ENCODE results near the gene HSD11B2.

The HSD11B2 gene

DNA sequence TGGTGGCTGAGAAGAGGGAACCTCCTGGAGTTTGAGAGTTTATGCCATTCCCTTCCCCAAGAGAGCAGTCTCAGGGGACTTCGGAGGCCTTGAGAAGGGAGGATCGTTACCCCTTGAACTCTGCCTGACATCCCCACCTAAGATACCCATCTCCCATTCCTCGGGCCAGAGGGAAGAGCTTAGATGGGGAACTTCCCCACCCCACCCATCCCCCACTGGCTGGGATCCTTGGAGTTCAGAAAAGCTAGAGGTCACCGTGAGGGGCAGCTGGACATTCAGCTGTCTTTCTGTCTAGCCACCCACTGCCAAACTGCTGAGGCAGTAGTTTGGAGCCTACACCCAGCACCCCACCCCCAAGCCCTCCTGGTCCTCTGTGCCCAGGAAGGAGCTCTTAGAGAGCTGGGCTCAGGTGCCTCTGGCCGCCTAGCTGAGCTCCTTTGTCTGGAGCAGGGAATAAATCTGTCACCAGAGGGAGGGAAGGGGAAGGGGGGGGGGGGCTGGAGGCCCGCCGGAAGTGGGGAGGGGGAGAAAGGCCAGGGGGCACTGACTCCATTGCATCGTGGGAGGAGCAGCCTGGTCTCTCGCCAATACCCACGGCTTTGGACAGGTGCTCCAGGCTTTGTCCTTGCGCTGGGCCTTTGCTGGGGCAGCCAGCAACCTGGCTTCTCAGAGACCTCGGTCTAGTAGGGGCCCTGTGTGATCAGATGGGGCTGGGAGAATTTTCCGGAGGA lies 1.0 kb downstream of the HSD11B2 start:
- DNase-seq (ENCODE audit: low spot score) (no peak), FAIRE-seq (no peak)

DNA sequence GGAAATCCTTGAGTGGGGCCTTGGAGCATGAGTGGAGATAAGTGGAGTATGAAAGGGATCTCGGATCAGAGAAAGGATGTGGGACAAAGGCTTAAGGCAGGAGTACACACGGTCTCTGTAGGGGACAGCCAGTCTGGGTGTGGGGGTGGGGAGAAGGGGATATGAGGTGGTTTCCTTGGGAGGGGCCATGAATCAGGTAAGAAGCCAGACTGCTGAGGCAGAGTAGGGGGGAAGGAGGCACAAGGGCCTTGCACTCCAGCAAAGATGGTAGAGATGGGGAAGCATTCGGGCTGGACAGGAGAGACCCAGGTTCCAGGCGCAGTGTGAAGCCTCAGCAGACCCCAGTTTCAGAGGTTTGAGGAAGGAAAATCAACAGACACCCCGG lies 1.6 kb downstream of the HSD11B2 start:
- FAIRE-seq (no peak), DNase-seq (ENCODE audit: low spot score) (no peak)

DNA sequence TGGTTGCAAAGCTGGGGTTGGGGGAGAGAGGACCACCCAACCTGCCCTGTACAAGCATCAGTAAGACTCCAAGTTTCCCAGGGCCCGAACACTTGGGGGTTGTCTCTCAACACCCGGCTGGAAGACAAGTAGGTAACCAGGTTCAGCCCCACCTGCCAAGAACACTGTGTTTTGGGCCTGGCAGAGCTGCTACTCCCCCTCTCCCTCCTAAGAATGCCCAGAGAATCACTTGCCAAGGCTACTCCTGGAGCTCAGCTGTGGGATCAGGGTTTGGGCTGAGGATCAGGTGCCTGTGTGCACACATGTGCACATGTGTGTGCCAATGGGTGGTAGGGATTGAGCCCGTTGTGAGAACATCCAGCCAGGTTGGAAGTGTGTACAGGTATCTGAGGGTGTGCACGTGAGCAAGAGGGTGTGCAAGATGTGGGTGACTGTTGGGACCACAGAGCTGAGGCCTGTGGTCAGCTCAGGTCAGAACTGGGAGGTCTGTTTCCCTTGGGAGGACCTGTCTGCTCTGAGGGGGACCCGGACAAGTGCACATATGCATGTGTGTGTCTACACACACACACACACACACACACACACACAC lies 2.3 kb downstream of the HSD11B2 start:
- no peak for FAIRE-seq
- DNase-seq (ENCODE audit: low spot score), result no peak

DNA sequence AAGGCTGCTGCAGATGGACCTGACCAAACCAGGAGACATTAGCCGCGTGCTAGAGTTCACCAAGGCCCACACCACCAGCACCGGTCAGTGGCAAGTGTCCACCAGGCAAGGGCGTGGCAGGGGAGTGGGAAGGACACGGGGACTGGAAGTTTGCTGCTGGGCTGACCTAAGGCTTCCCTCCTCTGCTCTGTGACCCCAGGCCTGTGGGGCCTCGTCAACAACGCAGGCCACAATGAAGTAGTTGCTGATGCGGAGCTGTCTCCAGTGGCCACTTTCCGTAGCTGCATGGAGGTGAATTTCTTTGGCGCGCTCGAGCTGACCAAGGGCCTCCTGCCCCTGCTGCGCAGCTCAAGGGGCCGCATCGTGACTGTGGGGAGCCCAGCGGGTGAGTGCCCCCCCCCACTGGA lies 4.8 kb downstream of the HSD11B2 start:
- no peak for FAIRE-seq
- no peak for DNase-seq (ENCODE audit: low spot score)

DNA sequence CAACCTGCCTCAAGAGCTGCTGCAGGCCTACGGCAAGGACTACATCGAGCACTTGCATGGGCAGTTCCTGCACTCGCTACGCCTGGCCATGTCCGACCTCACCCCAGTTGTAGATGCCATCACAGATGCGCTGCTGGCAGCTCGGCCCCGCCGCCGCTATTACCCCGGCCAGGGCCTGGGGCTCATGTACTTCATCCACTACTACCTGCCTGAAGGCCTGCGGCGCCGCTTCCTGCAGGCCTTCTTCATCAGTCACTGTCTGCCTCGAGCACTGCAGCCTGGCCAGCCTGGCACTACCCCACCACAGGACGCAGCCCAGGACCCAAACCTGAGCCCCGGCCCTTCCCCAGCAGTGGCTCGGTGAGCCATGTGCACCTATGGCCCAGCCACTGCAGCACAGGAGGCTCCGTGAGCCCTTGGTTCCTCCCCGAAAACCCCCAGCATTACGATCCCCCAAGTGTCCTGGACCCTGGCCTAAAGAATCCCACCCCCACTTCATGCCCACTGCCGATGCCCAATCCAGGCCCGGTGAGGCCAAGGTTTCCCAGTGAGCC lies 5.8 kb downstream of the HSD11B2 start:
- FAIRE-seq (no peak), DNase-seq (ENCODE audit: low spot score) (no peak)

DNA sequence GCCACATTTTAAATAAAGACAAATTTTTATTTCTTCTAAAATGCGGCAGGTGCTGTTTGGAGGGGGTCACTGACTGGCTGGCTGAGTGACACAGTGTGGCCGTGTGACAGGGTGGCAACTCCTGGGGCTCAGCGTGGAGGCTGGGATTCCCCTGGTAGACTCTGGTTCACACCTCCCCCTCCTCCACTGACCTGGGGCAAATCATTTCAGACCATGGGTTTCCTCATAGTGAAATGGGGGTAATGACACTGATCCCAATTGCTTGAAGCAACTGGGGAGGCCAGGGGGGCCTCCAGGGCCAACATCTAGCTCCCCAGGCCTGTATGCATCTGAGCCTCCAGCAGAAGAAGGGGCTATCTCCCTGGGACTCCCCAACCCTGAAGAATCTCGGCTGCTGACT lies 6.6 kb downstream of the HSD11B2 start:
- DNase-seq (ENCODE audit: low spot score), result no peak
- FAIRE-seq, result no peak

DNA sequence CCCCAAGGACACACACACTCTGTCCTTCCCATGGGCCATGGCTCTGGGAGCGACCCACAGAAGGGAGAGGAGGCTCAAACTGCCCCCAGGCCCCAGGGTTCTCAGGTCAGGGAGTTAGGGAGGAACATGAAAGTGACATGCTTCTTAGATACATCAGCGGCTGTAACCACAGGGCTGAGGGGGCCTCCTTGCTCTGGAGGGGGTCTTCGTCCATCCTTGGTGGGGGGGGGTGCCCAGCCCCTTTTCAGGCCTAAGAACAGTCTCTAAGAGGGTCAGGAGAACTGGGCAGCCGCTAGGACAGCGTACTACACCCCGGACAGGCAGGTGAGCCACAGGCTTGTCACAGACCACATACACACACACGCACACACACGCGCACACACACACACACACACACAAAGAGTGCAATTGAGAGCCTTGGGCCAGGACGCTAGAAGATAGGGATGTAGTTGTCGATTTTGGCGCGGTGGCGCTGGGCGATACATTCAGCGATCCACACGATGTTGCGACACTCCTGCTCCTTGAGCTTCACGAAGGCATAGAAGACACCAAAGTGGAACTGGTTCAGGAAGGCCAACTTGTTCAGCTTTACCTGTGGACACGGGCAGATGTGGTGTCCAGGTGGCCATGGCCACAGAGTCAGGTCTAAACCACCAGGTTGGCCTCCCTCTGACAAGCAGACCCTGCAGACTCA lies 7.3 kb downstream of the HSD11B2 start:
- no peak for DNase-seq (ENCODE audit: low spot score)
- FAIRE-seq, result no peak

DNA sequence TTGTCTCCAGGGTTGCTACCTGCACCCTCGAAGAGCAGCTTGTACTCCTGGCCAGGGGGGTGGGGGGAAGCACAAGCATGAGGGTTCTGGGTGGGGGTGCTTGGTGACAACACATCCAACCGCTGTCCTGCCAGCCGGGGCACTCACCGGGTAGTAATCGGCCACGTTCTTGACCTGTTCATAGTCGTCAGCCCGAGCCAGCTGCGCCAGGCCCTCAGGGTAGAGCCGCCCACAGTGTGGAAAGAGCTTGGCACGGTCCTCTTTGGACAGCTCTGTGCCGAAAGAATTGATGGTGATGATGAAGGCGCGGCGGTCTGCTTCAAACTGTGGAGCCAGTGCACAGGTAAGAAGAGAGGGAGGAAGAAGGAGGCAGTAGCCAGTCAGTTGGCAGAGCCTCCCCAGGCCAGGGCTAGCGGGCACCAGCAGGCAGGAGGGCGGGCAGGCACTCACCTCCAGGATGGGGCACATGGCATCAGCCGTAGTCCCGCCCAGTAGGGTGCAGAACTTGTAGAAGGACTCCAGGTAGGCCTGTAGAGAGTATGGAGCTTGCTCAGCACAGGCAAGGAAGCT lies 8.0 kb downstream of the HSD11B2 start:
- FAIRE-seq (no peak), DNase-seq (ENCODE audit: low spot score) (no peak)

DNA sequence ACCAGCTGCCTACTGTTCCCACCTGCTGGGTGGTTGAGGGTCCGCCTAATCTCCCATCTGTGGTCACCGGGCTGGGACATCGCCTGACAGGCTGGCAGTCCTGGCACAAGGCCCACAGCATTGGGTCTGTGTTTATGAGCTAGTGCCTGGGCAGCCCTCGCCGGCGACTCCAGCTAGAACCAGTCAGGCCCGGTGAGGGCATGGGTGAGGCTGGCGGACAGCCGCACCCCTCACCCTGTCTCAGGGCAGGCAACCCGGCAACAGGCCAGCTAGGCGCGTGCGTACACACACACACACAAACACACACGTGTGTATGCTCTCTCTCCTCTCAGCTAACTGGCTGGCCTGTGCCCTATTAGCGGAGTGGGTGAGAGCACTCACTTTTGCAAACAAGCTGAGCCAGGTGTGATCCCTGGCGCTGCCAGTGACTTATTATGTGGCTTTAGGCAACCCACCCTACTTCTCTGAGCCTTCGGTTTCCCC lies 10.4 kb downstream of the HSD11B2 start:
- FAIRE-seq (no peak), DNase-seq (ENCODE audit: low spot score) (no peak)

DNA sequence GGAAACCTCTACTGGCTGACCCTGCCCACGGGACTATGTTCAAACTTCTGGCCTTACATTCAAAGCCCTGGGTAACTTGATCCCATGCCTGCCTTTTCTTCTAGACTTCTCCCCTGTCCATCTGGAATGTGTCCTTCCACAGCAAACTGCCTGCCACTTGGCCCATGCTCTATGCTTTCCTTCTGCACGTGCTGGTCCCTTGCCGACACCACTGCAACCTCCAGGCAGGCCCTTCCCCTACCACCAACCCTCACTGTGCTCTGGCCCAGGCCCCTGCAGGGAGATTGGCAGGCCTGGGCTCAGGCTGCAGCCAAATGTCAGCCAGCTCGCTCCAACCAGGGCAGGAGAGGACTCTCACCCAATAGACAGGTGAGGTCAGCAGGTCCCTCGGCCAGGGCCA lies 11.0 kb downstream of the HSD11B2 start:
- FAIRE-seq (no peak), DNase-seq (ENCODE audit: low spot score) (no peak)

DNA sequence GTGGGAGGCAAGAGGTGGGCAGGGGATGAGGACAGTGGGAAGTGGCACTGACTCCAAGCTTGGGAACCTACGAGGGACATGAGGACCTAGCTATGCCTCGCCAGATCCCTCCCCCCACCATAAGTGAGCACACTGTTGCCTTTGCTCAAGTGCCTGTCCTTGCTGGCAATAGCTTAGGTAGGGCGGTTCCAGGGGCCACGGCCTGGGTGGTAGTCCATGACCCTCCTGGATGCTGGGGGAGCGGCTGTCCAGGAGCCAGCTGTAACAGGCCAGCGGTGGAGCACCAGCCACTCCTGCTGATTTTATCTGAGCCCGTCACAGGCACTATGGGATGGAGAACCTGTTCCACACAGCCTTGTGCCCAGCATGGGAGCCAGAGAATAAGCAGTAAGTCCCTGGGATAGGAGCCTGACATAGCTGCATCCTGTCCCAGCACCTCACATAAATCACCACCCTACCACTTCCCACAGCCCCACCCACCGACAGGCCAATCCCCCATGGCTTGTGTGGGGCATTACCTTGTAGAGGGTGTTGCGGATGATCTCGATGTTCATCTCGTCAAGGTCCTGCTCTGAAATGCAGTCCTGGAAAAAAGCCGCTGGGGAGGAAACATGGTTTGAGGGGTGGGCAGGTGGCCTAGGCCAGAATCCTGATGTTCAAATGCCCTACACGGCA lies 11.8 kb downstream of the HSD11B2 start:
- FAIRE-seq (no peak), DNase-seq (ENCODE audit: low spot score) (no peak)

DNA sequence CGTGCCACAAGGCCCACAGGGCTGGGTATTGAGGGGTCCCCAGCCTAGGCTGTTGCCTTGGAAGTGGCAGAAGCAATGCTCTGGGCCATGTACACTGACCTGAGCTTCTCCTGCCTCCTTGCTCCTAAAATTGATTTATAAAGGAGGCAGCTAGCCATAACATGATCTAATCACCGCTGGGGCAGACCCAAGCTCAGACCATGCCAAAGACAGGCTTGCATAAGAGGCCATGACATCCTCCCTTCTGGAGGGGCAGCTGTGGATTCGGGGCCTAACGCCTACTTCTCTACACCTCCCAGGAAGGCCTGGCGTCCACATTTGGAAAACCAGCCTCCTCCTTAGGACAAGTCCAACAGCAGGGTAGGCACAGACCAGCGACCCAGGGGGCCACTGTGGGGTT lies 12.3 kb downstream of the HSD11B2 start:
- no peak for FAIRE-seq
- DNase-seq (ENCODE audit: low spot score), result no peak

DNA sequence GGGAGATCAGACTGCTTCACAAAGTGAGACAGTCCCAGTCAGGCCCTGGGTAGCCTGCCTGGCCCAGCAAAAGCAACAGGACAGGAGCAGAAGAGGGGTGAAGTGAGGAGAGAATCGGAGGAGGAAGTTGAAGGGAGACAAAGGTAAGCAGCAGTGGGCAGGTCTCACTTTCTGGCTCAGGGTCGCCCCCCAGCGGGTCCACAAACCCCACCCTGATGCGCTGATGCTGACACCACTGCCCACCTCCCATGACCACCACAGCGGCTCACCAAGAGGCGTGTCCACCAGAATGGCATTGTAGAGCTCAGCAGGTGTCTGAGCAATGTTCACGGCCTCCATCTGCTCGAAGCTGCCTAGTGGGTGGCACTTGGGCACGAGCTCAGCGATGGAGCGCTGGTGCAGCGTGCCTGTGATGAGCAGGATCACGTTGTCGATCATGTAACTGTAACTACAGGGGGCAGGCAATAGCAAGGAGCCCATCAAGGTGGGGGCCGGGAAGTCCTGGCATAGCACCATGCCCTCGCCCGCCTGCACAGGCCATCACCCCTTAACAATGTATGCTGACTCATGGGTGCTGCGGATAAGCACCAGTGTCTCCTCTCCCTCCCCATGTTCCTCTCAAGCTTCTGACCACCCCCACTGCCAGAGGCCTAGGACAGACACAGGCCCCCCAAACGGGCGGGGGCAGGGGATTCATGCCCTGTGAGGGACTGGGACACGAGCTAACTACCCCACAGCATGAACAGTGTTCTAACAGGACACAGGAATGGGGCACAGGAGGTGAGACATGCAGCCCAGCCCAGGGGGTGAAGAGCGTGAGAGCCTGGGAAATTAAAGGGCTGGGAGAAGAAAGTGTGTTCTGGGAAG lies 13.6 kb downstream of the HSD11B2 start:
- DNase-seq (ENCODE audit: low spot score) (no peak), FAIRE-seq (no peak)

DNA sequence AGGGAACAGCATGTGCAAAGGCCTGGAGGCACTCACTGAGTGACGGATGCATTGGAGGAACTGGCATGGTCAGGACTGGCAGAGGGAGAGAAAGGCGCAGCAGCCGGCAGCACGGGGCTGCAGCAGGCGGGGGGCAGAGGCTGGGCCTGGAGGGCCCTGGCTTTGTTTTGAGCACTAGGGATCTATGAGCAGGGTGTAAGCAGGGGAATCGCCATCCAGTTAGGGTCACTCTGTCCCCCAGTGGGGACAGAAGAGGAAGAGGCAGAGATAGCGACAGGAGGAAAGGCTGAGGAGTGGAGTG lies 14.2 kb downstream of the HSD11B2 start:
- FAIRE-seq (no peak), DNase-seq (ENCODE audit: low spot score) (no peak)

DNA sequence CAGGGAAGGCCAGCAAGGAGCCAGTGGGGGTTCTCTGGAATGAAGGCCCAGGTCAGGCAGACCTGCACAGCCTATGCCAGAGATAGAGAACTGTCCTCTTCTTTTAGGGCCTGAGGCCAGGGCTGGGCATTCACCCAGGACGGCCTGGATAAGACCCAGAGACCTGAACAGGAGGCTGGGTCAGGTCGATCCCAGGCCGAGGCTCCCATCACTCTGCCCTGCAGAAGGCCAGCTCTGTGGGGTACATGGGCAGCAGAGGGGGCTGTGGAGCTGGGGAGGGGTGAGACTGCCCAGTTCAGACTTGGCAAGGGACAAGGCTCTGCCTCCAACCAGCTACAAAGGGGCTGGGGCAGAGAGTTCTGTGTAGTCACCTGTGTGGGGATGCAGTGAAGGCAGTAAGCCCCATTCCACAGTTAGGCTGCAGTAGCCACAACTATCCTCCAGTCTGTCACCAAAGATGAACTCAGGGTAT lies 14.6 kb downstream of the HSD11B2 start:
- DNase-seq (ENCODE audit: low spot score), result no peak
- no peak for FAIRE-seq

DNA sequence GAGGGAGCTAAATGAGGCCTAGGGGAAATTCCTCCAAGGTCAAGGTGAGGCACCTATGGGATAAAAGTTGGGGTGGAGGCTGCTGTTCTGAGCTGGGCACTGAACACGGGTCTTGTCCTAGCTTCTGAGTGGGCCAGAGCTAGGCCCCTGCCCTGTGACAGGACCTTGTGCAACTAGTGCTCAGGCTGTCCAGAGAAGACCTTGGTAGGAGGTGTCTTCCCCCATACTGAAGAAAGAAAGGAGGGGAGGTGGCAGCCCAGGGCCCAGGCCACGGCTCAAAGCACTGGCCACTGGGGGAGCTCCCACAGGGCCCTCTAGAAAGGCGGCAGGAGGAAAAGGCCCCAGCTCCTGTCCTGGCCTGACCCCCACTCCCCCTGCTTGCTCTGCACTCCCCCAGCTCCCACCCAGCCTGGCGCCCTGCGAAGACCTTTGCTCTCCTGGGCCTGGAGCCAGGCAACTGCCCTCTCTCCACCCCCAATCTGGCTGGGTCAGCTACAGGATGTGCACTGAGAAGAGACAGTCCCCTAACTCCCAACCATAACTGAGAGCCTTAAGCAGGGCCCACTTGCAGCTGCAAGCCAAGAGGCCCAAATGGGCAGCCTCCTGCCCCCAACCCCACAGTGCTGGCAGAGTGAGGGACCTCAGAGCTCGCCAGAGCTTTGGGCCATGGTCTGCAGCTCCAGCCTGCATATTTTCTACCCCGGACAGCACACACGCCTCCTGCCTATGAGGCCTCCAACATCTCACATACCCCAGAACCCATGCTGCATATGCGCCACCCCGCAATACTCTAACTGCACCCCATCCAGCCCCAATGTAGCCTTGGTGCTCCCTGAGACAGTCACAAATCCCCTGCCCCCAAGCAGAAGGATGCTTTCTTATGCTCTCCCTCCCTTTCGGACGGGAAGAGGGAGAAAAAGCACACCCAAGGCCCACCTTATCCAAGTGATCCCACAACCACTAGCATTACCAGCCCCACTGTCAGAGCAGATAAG lies 15.3 kb downstream of the HSD11B2 start:
- FAIRE-seq, result no peak

DNA sequence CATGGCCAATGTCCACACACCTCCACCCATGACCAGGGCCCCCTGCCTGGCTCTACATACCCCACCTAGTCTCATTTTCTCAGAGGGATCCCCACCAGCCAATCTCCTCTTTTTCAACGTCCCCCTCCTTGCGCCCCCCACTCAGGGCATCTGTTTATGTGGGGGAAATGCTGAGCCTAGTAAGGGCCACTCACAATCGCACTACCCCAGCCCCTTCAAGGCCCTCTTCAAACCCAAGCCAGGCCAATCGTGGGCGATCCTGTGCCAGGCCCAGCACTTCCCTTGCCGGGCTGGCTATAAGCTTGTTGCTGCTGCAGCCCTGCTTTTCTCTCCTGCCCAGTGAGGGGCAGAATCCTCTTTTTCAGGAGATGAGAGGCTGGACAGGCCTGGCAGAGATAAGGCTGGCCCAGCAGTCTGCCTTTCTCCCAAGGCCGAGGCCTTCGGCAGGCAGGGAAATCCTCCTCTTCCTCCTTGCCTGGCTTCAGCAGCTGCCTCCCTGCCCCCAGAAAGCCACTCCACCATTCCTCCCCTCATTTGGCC lies 16.1 kb downstream of the HSD11B2 start:
- DNase-seq (ENCODE audit: low spot score) (no peak), FAIRE-seq (no peak)

More for the DNA sequence above, 15.3 kb downstream of the HSD11B2 start:
- DNase-seq (ENCODE audit: low spot score), result no peak

DNA sequence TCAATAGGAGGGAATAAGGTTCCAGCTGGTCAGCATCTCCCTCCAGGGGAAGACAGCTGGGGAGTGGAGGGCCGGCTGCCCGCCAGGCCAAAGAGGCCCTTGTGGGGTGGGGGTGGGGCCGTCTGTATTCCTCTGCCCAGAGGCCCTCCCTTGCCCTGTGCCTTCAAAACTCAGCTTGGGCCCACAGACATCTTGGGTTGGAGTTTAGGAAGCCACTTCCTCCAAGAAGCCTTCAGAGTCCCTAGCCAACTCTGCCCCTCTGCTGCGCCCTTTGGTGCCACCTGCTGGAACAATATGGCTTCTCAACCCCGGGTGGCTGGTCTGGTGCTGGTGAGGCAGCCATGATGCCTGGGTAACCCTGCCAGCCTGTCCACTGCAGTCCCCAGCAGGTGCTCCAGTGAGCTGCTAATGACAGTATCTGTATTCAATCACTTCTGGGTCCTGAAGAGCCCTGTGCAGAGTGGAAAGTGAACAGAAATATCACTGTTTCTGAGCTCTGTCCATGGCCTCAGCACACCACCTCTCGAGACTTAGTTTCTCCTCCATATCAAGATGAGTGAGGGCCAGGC lies 16.7 kb downstream of the HSD11B2 start:
- DNase-seq (ENCODE audit: low spot score) (peak; percentile 13), FAIRE-seq (no peak)

DNA sequence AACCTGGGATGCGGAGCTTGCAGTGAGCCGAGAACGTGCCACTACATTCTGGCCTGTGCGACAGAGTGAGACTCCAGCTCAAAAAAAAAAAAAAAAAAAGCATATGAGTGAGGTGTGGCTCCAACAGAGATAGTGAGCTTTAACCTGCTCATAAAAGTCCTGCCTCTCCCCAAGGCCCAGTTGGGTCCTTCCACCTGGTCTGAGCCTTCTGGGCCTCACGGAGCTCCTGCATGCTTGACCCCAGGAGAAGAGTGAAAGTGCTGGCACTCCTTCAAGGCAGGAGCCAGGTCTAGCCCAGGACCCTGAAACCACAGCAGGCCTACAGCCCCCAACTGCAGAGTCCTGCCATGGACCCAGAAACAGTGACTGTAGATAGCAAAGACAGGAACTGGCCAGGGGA lies 17.7 kb downstream of the HSD11B2 start:
- DNase-seq (ENCODE audit: low spot score) (no peak), FAIRE-seq (no peak)

Measured in RCC 7860 (cell line).